HG03159 (cell line): ENCODE results near the gene STUB1.
"Not testable (repeated sequence)": the region's sequence is repeated elsewhere in the genome, so short reads cannot be mapped to it uniquely, and the experiment has no call there.

Experiments used
- ATAC-seq: cut with Tn5 transposase; IDR thresholded peaks from one replicate; pipeline ENCODE4 v1.9.1; 2021; ENCODE audit warnings: mild to moderate bottlenecking, moderate library complexity; ENCODE audit not compliant: unreplicated experiment

STUB1 gene

GRCh38 chr16:710500-711075, 30.4 kb downstream of the STUB1 start:
- ATAC-seq, result no peak

DNA sequence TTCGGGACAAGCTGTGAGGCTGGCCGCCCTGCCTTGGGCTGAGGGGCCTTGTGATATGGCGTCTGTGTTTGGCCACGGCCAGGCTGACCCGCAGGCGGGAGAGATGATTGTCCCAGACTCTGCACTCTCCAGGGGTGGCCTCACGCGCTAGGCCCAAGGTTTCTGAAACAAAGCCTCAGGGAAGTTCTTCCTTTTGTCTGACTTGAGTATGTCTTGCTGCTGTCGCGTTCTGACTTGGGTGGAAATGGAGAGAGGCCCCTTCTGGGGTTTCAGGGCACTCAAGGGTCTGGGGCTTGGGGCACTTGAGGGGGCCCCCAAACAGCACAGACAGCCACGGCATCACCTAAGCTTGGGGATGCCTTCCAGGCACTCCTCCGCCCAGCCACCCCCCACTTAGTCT, 30.9 kb downstream of the STUB1 start:
- no peak for ATAC-seq

DNA sequence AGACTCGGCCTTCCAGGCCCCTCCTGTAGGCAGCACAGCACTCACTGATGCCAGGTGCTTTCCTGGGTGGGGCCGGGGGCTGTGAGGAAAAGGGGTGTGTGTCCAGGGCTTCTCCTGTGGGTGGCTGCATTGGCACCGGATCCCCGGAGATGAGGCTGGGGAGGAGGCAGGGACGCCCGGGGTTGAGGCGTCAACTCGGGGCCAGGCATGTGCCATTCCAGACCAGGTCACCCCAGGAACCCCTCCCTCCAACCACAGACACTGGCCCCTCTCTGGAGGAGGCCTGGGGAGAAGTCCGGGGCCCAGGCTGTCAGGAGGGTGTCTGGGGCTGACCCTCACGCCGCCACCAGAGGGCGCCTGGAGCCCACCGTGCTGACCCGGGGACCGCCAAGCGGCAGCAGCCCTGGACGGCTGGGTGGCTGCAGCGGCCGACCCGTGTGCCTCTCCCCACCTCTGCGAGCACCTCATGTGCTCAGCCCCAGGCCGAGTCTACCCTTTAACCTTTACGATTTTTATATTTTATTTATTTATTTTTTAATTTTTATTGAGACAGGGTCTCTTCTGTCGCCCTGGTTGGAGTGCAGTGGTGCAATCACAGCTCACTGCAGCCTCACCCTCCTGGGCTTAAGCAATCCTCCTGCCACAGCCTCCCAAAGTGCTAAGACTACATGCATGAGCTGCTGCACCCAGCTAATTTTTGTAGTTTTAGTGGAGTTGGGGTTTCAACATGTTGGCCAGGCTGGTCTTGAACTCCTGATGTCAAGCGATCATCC, 31.5 kb downstream of the STUB1 start:
- ATAC-seq, result no peak

DNA sequence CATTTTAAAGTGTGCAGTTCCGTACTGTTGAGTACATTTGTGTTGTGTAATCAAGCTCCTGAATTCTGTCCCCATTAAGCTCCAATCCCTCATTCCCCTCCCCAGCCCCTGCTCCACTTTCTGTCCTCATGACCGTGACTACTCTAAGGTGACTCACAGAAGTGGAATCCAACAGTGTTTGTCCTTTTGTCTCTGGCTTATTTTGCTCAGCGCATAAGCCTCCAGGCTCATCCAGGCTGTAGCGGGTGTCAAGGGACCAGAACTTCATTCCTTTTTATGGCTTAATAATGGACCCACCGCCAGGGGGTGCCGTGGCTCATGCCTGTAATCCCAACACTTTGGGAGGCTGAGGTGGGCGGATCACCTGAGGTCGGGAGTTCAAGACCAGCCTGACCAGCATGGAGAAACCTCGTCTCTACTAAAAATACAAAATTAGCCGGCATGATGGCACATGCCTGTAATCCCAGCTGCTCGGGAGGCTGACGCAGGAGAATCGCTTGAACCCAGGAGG, 32.6 kb downstream of the STUB1 start:
- not testable (repeated sequence) for ATAC-seq

DNA sequence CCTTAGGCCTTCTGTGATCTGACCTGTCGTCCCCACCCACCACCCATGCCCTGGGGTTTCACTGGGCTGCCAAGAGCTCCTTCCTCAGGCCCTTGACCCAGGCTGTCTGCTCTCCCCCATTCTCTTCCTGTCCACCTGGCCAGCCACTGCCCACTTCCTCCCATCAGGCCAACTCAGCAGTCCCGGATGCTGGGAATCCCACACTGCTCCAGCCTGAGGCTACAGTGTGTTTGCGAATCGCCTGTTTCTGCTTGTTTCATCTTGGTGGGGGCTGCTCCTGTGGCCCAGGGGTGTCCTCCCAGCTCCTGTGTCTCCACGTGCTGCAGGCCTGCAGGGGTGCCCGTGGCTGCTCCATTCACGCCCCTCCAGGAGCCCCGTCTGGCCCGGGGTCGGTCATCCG, 33.9 kb downstream of the STUB1 start:
- ATAC-seq, result no peak

DNA sequence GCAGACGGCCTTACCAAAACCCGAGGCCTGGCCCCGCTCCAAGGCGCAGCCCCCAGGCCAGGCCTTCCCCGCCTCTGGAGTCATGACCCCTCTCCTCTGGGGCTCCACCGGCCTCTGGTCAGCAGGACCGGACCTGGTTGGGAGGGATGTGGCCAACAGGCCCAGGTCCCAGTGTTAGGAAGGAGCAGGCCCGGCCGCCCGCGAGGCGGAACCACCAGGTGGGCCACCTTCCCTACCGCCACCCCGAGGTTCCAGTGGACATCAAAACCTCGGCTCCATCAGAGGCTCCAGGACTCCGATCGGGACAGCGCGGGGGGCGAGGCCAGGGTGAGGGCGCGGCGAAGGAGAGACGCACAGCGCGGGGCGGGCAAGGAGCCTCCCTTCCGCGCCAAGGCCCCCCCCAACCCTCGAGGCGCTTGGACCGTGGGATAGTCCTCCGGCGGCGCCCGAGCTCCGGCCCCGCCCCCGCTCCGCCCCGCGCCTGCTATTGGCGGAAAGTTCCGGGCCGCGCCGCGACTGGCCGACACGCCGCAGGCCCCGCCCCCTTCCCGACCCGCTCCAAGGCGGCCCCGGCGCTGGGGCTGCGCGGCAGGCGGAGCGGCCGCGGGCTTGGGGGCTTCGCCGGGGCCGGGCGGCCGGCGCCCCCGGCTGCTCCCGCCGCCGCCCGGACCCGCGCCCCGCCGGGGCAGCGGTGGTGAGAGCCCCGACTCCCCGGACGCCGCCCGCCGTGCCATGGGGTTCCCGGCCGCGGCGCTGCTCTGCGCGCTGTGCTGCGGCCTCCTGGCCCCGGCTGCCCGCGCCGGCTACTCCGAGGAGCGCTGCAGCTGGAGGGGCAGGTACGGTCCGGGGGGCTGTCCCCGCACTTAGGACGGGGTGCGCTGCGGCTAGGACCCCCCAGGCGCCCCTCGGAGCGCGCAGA, 34.6 kb downstream of the STUB1 start, which contains the start of gene METRN:
Gene METRN, plus strand, starts transcription at position 561 of the 919 bp plus-strand sequence. Its CDS starts 172 bp downstream, at position 733.
- ATAC-seq, result no peak

- no peak for ATAC-seq
These were observed 35.4 kb downstream of the STUB1 start for GRCh38 chr16:715477-716199.

GRCh38 chr16:716200-716568, 36.0 kb downstream of the STUB1 start:
- ATAC-seq, result no peak

GRCh38 chr16:716768-717325, 36.6 kb downstream of the STUB1 start:
- no peak for ATAC-seq

- ATAC-seq, result no peak
These were observed 37.4 kb downstream of the STUB1 start for GRCh38 chr16:717450-718245.

DNA sequence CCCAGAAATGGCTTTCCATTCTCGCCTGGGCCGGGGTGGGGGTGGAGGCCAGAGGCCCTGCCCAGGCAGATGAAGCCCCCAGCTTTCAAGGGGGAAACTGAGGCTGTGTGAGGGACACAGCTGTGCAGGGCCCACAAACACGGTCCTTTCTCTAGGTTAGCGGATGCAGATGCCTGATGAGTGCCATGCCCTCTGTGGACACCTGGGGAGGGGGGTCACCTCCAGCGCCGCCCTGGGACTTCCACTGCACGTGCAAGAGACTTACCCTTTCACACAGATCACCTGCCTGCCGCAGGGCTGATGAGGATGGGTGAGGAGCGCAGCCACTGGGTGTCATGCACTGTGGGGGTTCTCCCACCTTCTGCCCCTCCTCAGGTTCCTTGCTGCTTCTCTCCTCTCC, 38.2 kb downstream of the STUB1 start:
- ATAC-seq, result no peak

GRCh38 chr16:718922-719321, 38.7 kb downstream of the STUB1 start:
- ATAC-seq, result no peak

DNA sequence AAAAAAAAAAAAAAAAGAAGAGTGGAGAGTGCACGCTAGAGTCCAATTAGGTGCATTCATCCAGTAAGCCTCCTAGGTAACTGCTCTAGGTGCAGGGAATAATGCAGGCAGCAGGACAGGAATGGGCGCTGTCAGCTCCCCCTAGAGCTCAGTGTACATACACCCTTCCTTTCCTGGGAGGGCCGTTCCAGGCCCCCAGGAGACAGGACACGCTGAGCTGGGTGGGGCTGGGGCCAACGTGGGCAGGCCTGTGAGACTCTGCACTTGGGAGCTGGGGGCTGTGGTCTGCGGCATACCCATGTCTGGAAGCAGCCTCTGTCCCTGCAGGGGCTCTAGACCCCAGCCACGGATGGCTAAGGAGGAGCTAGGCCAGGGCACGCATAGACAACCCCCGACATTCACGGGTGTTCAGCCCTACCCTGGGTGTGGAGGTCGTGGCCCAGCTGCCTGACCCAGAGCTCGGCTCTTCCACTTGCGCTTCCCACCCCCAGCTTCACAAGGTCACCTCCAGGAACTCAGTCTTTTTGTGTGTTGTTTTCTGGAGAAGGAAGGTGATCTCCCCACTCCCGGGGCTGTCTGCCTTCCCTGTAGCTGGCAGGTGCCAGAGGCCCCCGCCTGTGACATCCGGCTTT, 39.7 kb downstream of the STUB1 start:
- no peak for ATAC-seq

GRCh38 chr16:720447-720989, 40.3 kb downstream of the STUB1 start:
- ATAC-seq, result peak; percentile 18

GRCh38 chr16:720990-721764, 41.0 kb downstream of the STUB1 start, which contains the start of gene ANTKMT:
Gene ANTKMT, plus strand, starts transcription at chr16:721146. Its CDS starts 129 bp downstream, at chr16:721275.
- peak; percentile 69 for ATAC-seq

DNA sequence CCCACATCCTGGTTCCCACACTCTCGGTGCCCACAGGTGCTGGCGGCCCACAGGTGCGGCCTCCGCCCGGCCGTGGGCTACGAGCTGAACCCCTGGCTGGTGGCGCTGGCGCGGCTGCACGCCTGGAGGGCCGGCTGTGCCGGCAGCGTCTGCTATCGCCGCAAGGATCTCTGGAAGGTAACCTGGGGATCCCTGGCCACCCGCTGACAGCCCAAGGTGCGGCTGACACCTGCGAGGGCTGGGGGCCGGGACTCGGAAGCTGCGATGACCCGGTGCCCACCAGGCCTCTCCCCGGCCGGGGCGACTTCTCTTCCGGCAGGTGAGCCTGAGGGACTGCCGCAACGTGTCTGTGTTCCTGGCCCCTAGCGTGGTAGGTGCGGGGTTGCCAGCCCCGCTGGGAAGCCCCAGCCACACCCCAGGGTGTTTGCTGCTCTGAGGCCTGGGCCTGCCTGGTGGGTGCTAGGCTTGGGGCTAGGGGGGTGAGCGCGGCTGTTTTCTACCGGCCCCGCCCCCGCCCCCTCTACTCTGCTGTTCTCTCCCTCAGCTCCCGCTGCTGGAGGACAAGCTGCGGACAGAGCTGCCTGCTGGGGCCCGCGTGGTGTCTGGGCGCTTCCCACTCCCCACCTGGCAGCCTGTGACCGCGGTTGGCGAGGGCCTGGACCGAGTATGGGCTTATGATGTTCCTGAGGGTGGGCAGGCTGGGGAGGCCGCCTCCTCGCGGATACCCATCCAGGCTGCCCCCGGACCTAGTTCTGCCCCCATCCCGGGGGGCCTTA, 41.7 kb downstream of the STUB1 start:
- no peak for ATAC-seq
